ENCODE results near the gene ING2. TPM values are rescaled to one million over a fixed set of nuclear protein-coding genes. Genes with fewer than 3 reads are reported as not detected.

Gene ING2
- total RNA-seq, 1 donor from 2014 or later: 5.7 TPM

- Histone ChIP-seq H3K36me3 (ENCODE audit: control insufficient read depth in 3 of 3, insufficient read depth in 3 of 3, low read length in 3 of 3) (no peaks in the 10 kb centered on the region), H3K27me3 (ENCODE audit: control insufficient read depth in 3 of 3, insufficient read depth in 3 of 3, low read length in 3 of 3) (no peaks in the 10 kb centered on the region), H3K27ac (ENCODE audit: low read depth, low read length) (no peak overlapping the region), H3K4me1 (ENCODE audit: control insufficient read depth in 3 of 3, insufficient read depth in 3 of 3, low read length in 3 of 3) (no peaks in the 10 kb centered on the region), H3K4me3 (ENCODE audit: low read length in 3 of 3) (no peak overlapping the region), H3K9me3 (ENCODE audit: control insufficient read depth in 3 of 3, low read length in 3 of 3) (peaks cover 0 to 3% (median 0%) of the 10 kb centered on the region in 3 donors), H3K9ac (ENCODE audit: low read depth in 1 of 3, low read length in 3 of 3) (no peak overlapping the region)
Observed at GRCh38 chr4:183556947-183557346, 52.1 kb downstream of the ING2 start.

- H3K4me3 ChIP-seq (ENCODE audit: low read length in 3 of 3): no peak overlapping the region
- H3K27ac ChIP-seq (ENCODE audit: low read depth, low read length): no peak overlapping the region
- no peaks in the 10 kb centered on the region for H3K36me3 ChIP-seq (ENCODE audit: control insufficient read depth in 3 of 3, insufficient read depth in 3 of 3, low read length in 3 of 3)
- no peaks in the 10 kb centered on the region for H3K27me3 ChIP-seq (ENCODE audit: control insufficient read depth in 3 of 3, insufficient read depth in 3 of 3, low read length in 3 of 3)
- H3K9me3 ChIP-seq (ENCODE audit: control insufficient read depth in 3 of 3, low read length in 3 of 3): peaks cover 0 to 3% (median 0%) of the 10 kb centered on the region in 3 donors
- no peak overlapping the region for H3K9ac ChIP-seq (ENCODE audit: low read depth in 1 of 3, low read length in 3 of 3)
- H3K4me1 ChIP-seq (ENCODE audit: control insufficient read depth in 3 of 3, insufficient read depth in 3 of 3, low read length in 3 of 3): no peaks in the 10 kb centered on the region
Observed at GRCh38 chr4:183557611-183558010, 52.8 kb downstream of the ING2 start.

- H3K4me3 ChIP-seq (ENCODE audit: low read length in 3 of 3): no peak overlapping the region
- H3K36me3 ChIP-seq (ENCODE audit: control insufficient read depth in 3 of 3, insufficient read depth in 3 of 3, low read length in 3 of 3): no peaks in the 10 kb centered on the region
- peaks cover 0 to 3% (median 0%) of the 10 kb centered on the region in 3 donors for H3K9me3 ChIP-seq (ENCODE audit: control insufficient read depth in 3 of 3, low read length in 3 of 3)
- no peaks in the 10 kb centered on the region for H3K27me3 ChIP-seq (ENCODE audit: control insufficient read depth in 3 of 3, insufficient read depth in 3 of 3, low read length in 3 of 3)
- H3K4me1 ChIP-seq (ENCODE audit: control insufficient read depth in 3 of 3, insufficient read depth in 3 of 3, low read length in 3 of 3): no peaks in the 10 kb centered on the region
- H3K27ac ChIP-seq (ENCODE audit: low read depth, low read length): no peak overlapping the region
- no peak overlapping the region for H3K9ac ChIP-seq (ENCODE audit: low read depth in 1 of 3, low read length in 3 of 3)
Observed at GRCh38 chr4:183558873-183559272, 54.0 kb downstream of the ING2 start.

GRCh38 chr4:183561905-183562304, 57.0 kb downstream of the ING2 start:
- peaks cover 0 to 2% (median 0%) of the 10 kb centered on the region in 3 donors for H3K27me3 ChIP-seq (ENCODE audit: control insufficient read depth in 3 of 3, insufficient read depth in 3 of 3, low read length in 3 of 3)
- H3K36me3 ChIP-seq (ENCODE audit: control insufficient read depth in 3 of 3, insufficient read depth in 3 of 3, low read length in 3 of 3): no peaks in the 10 kb centered on the region
- H3K4me1 ChIP-seq (ENCODE audit: control insufficient read depth in 3 of 3, insufficient read depth in 3 of 3, low read length in 3 of 3): no peaks in the 10 kb centered on the region
- H3K9me3 ChIP-seq (ENCODE audit: control insufficient read depth in 3 of 3, low read length in 3 of 3): peaks cover 0 to 1% (median 0%) of the 10 kb centered on the region in 3 donors
- no peak overlapping the region for H3K9ac ChIP-seq (ENCODE audit: low read depth in 1 of 3, low read length in 3 of 3)
- H3K27ac ChIP-seq (ENCODE audit: low read depth, low read length): no peak overlapping the region
- no peak overlapping the region for H3K4me3 ChIP-seq (ENCODE audit: low read length in 3 of 3)

Other genes starting within 250 kb of the ING2 start
- gene CLDN22, start 184.8 kb upstream of the ING2 start, total RNA-seq: not detected
- gene CLDN24, start 182.6 kb upstream of the ING2 start, total RNA-seq: not detected
- 7.3 TPM for gene CDKN2AIP, start 60.4 kb upstream of the ING2 start, total RNA-seq
- 13.6 TPM for gene RWDD4, start 154.1 kb downstream of the ING2 start, total RNA-seq
- 41.8 TPM for gene TRAPPC11, start 154.2 kb downstream of the ING2 start, total RNA-seq

All from skeletal muscle tissue (tissue), 4 donors.